ENCODE measurements around the gene ZNF654. TPM values are rescaled to one million over a fixed set of nuclear protein-coding genes. Genes with fewer than 3 reads are reported as not detected.

ZNF654 gene
- total and polyA plus RNA-seq, 10 of the 15 experiments (the other 5 are each of a cell fraction or from before 2014, with no cell fraction given), result 2.7 to 14.2 (median 10.0) TPM

GRCh38 chr3:88168171-88168570 lies 109.1 kb downstream of the ZNF654 start:
- no peaks in the 10 kb centered on the region for H4K20me1 ChIP-seq (ENCODE audit: control insufficient read depth, insufficient read depth)
- no peaks in the 10 kb centered on the region; a peak in 1 of 4 replicates for H3K36me3 ChIP-seq (ENCODE audit: control insufficient read depth in 2 of 2, insufficient read depth in 2 of 2, low read length in 1 of 2)
- no peak overlapping the region for H3K4me3 ChIP-seq
- ChIA-PET SMC1A (ENCODE audit: uncharacterized antibody, unreplicated experiment) (no interaction called here), RAD21 (ENCODE audit: unreplicated experiment) (interaction anchor here (1.0 kb wide), 1 partner anchor 9 kb away, joined by 3 read pairs; no protein-coding TSS in a partner anchor), POLR2A (interaction anchor here (1.1 kb wide), 1 partner anchor 19 kb away, joined by 3 read pairs; no protein-coding TSS in a partner anchor), CTCF (interaction anchor here (0.6 to 1.7 kb wide), 3 partner anchors 10 to 393 kb away, joined by 3 to 6 read pairs (median 4); no protein-coding TSS in a partner anchor)
- FAIRE-seq, result no peak
- 66% methylated on average over 5 of the region's 5 CpGs for WGBS (ENCODE audit: insufficient coverage, insufficient replicate concordance, low lambda C conversion rate, missing lambda C conversion rate)
- H3K4me2 ChIP-seq (ENCODE audit: control insufficient read depth, insufficient read depth), result no peak overlapping the region
- intact Hi-C loops (cut with micrococcal nuclease; ENCODE audit: unreplicated experiment), result no loop called here
- no peak overlapping the region for H3K9ac ChIP-seq (ENCODE audit: control insufficient read depth, insufficient read depth, low read length)
- DNase-seq (ENCODE audit: low read depth, low spot score), result no peak
- ATAC-seq, result no peak
- no peak for TF ChIP-seq SUZ12 (IDR thresholded peaks at IDR 0.05; ENCODE audit: unreplicated experiment)
- no peak for TF ChIP-seq ZNF592 (IDR thresholded peaks at IDR 0.05)
- TF ChIP-seq SREBF2 (IDR thresholded peaks at IDR 0.05; ENCODE audit: low read length), result no peak
- no peak for TF ChIP-seq MAX (IDR thresholded peaks at IDR 0.05; ENCODE audit: low read depth, low read length)
- no peak for TF ChIP-seq SRF (IDR thresholded peaks at IDR 0.05; ENCODE audit: low read depth in 2 of 2, low read length in 2 of 2)
- no peak for TF ChIP-seq KLF5 (IDR thresholded peaks at IDR 0.05; ENCODE audit: partially characterized antibody)
- TF ChIP-seq HDAC2 (IDR thresholded peaks at IDR 0.05), result no peak
- no peak for TF ChIP-seq TCF7 (IDR thresholded peaks at IDR 0.05; ENCODE audit: borderline replicate concordance)
- no peak for TF ChIP-seq TAF1 (IDR thresholded peaks at IDR 0.05; ENCODE audit: borderline replicate concordance, low read depth, low read length)
- TF ChIP-seq RFX5 (IDR thresholded peaks at IDR 0.05; ENCODE audit: low read depth, low read length), result no peak
- no peak for TF ChIP-seq ATF7 (IDR thresholded peaks at IDR 0.05; ENCODE audit: low read depth)
- no peak for TF ChIP-seq GABPA (IDR thresholded peaks at IDR 0.05; ENCODE audit: low read depth)
- no peak for TF ChIP-seq TBL1XR1 (IDR thresholded peaks at IDR 0.05; ENCODE audit: low read depth, low read length)
- no peak for TF ChIP-seq ZNF24 (IDR thresholded peaks at IDR 0.05)
- TF ChIP-seq DPF2 (IDR thresholded peaks at IDR 0.05), result no peak
- in situ Hi-C loops (cut with MboI), result no loop called here
- H3K27me3 ChIP-seq (replicated peaks in 1 of 2; ENCODE audit: control insufficient read depth in 2 of 2, insufficient read depth in 2 of 2, low read length in 1 of 2), result no peaks in the 10 kb centered on the region
- H3K9me3 ChIP-seq (replicated peaks; ENCODE audit: control insufficient read depth, insufficient read depth, low read length), result no peaks in the 10 kb centered on the region
- H3K4me1 ChIP-seq (ENCODE audit: control insufficient read depth, insufficient read depth, low read length), result no peaks in the 10 kb centered on the region; the same call in 1 of the 2 replicates
- no TSS peak for BruUV-seq (replicated peaks)
- H3K27ac ChIP-seq (ENCODE audit: control insufficient read depth, insufficient read depth), result no peak overlapping the region
- no peaks in the 10 kb centered on the region for H3K79me2 ChIP-seq (ENCODE audit: control insufficient read depth, insufficient read depth, low read length)
- no peak overlapping the region for H2AFZ ChIP-seq (ENCODE audit: control insufficient read depth, low read depth, low read length)
